ENCODE data around the gene VKORC1L1. TPM values are rescaled to one million over a fixed set of nuclear protein-coding genes. Genes with fewer than 3 reads are reported as not detected.

Gene VKORC1L1
- total and polyA plus RNA-seq, 10 of the 15 experiments (the other 5 are each of a cell fraction or from before 2014, with no cell fraction given) = 3.3 to 18.8 (median 12.5) TPM

GRCh38 chr7:65924193-65924592 is 51.3 kb downstream of the VKORC1L1 start:
- RAD21 ChIA-PET (ENCODE audit: unreplicated experiment) = no interaction called here
- POLR2A ChIA-PET = no interaction called here
- CTCF ChIA-PET = interaction anchor here (0.9 kb wide), 1 partner anchor 85 kb away, joined by 3 read pairs; no protein-coding TSS in a partner anchor

More at GRCh38 chr7:65924193-65924592, 51.3 kb downstream of the VKORC1L1 start:
- in situ Hi-C loops (cut with MboI) (no loop called here), intact Hi-C loops (cut with micrococcal nuclease; ENCODE audit: unreplicated experiment) (loop anchor here (10.0 kb wide), 1 partner anchor 299 kb away; no protein-coding TSS in a partner anchor)
- no peaks in the 10 kb centered on the region for H4K20me1 ChIP-seq (ENCODE audit: control insufficient read depth, insufficient read depth)
- no peak overlapping the region for H2AFZ ChIP-seq (ENCODE audit: control insufficient read depth, low read depth, low read length)
- no peak overlapping the region for H3K27ac ChIP-seq (ENCODE audit: control insufficient read depth, insufficient read depth)
- TF ChIP-seq STAT1 (conservative IDR thresholded peaks at IDR 0.05) = no peak
- TF ChIP-seq SIX5 (IDR thresholded peaks at IDR 0.05; ENCODE audit: low read depth, low read length, severe bottlenecking) = no peak
- TF ChIP-seq BCL3 (IDR thresholded peaks at IDR 0.05; ENCODE audit: borderline replicate concordance, insufficient read depth, low read depth, low read length, poor library complexity, severe bottlenecking) = no peak
- no peak for TF ChIP-seq ZZZ3 (IDR thresholded peaks at IDR 0.05; ENCODE audit: control insufficient read depth, insufficient read length, low read depth)
- TF ChIP-seq GABPA (IDR thresholded peaks at IDR 0.05; ENCODE audit: low read depth) = no peak
- no peak for TF ChIP-seq RELA (IDR thresholded peaks at IDR 0.05; ENCODE audit: borderline replicate concordance, partially characterized antibody)
- no peak for TF ChIP-seq NKRF (conservative IDR thresholded peaks at IDR 0.05)
- TF ChIP-seq ELK1 (IDR thresholded peaks at IDR 0.05; ENCODE audit: low read depth, low read length) = no peak
- H3K4me2 ChIP-seq (ENCODE audit: control insufficient read depth, insufficient read depth) = no peak overlapping the region
- WGBS (ENCODE audit: insufficient coverage, insufficient replicate concordance, low lambda C conversion rate, missing lambda C conversion rate) = 95% methylated on average over 4 of the region's 4 CpGs
- no peak for DNase-seq (ENCODE audit: low read depth, low spot score)
- H3K4me3 ChIP-seq = no peak overlapping the region
- SMC1A ChIA-PET (ENCODE audit: uncharacterized antibody, unreplicated experiment) = interaction anchor here (0.6 to 1.2 kb wide), 2 partner anchors 9 to 112 kb away, joined by 3 read pairs; no protein-coding TSS in a partner anchor
- no peak for FAIRE-seq
- no TSS peak for BruUV-seq (replicated peaks)
- no peaks in the 10 kb centered on the region; the same call in 1 of the 2 replicates for H3K79me2 ChIP-seq (ENCODE audit: control insufficient read depth, insufficient read depth, low read length)
- no peak for ATAC-seq
- H3K9me3 ChIP-seq (replicated peaks; ENCODE audit: control insufficient read depth, insufficient read depth, low read length) = no peaks in the 10 kb centered on the region
- no peaks in the 10 kb centered on the region for H3K4me1 ChIP-seq (ENCODE audit: control insufficient read depth, insufficient read depth, low read length)
- peaks cover 0 to 2% of the 10 kb centered on the region in 2 experiments; a peak in 1 of 4 replicates for H3K36me3 ChIP-seq (ENCODE audit: control insufficient read depth in 2 of 2, insufficient read depth in 2 of 2, low read length in 1 of 2)
- H3K9ac ChIP-seq (ENCODE audit: control insufficient read depth, insufficient read depth, low read length) = no peak overlapping the region
- H3K27me3 ChIP-seq (replicated peaks in 1 of 2; ENCODE audit: control insufficient read depth in 2 of 2, insufficient read depth in 2 of 2, low read length in 1 of 2) = no peaks in the 10 kb centered on the region
